Activated CD8-positive, alpha-beta T cell treated with anti-CD3 and anti-CD28 coated beads for 36 hours (primary cell): ENCODE measurements around the gene ATP6V1F. TPM values are rescaled to one million over a fixed set of nuclear protein-coding genes. Genes with fewer than 3 reads are reported as not detected.

ENCODE experiments used
- ATAC-seq: fragments of 200-7000 bp; cut with Tn5 transposase; one replicate; pipeline ENCODE4 v1.10.0; 2021; ENCODE audit warnings: mild to moderate bottlenecking, moderate library complexity
- CTCF ChIA-PET: fragments of 350-600 bp; sonication (Branson Sonifier 250); formaldehyde crosslinking; loops from one replicate; lab custom pipeline; 2021; ENCODE audit warnings: antibody characterized with exemption; lab: Charles Lee
- POLR2A ChIA-PET: fragments of 350-600 bp; sonication (Branson Sonifier 250); formaldehyde crosslinking; loops from one replicate; lab custom pipeline; 2021; ENCODE audit warnings: antibody characterized with exemption; lab: Charles Lee
- DNase-seq: peaks from one replicate; pipeline ENCODE4 v3.0.0-alpha.2; 2020
- H3K27ac Mint-ChIP-seq: one replicate; pipeline ENCODE4 v1.8.0; 2021; ENCODE audit warnings: mild to moderate bottlenecking, mixed read lengths
- H3K27me3 Mint-ChIP-seq: one replicate; pipeline ENCODE4 v1.8.0; 2021; ENCODE audit warnings: mixed read lengths
- H3K36me3 Mint-ChIP-seq: one replicate; pipeline ENCODE4 v1.8.0; 2021; ENCODE audit warnings: low read depth, mixed read lengths
- H3K4me1 Mint-ChIP-seq: one replicate; pipeline ENCODE4 v1.8.0; 2021; ENCODE audit warnings: low read depth, mixed read lengths
- H3K4me3 Mint-ChIP-seq: one replicate; pipeline ENCODE4 v1.8.0; 2021; ENCODE audit warnings: mild to moderate bottlenecking, moderate library complexity, mixed read lengths
- H3K9me3 Mint-ChIP-seq: one replicate; pipeline ENCODE4 v1.8.0; 2021; ENCODE audit warnings: mixed read lengths
- intact Hi-C: fragments of 100-400 bp; cut with micrococcal nuclease; formaldehyde crosslinking; loops from one replicate; pipeline ENCODE4 v1.10.0; 2022
- total RNA-seq, 2 experiments: library from RNA; stranded (reverse); gene quantifications; one replicate each; pipeline ENCODE4 v1.2.3, GENCODE V29; 2021
- TF ChIP-seq, protein P1 (sequence below): fragments of 200-600 bp; IDR thresholded peaks from one replicate; pipeline ENCODE4 v1.8.0; 2022; ENCODE audit warnings: antibody characterized with exemption, mild to moderate bottlenecking

The ATP6V1F gene
- total RNA-seq, 2 experiments from 2014 or later = 109 to 113 TPM

DNA sequence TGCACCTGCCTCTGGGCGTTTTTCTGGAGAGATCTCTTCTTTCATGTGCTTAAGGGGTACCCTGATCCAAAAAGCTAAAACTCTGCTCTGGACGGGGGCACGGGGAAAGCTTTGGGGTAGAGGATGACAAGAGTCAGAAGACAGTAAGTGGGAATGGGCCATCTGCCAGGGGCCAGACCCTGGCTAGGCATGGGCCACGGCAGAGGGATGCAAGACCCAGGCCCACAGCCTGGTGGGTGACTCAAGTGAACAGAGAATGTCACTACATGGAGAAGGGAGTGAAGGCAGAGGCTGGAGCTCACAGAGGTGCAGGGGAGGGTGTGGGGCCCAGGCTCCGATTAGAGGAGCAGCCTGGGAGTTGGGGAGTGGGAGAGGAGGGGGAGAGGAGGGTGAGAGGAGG is 17.2 kb upstream of the ATP6V1F start:
- Mint-ChIP-seq H3K36me3 (no peaks in the 10 kb centered on the region), H3K9me3 (no peaks in the 10 kb centered on the region), H3K27me3 (no peaks in the 10 kb centered on the region), H3K27ac (no peak overlapping the region), H3K4me3 (no peak overlapping the region), H3K4me1 (peaks cover 9% of the 10 kb centered on the region)
- DNase-seq (no peak), ATAC-seq (no peak)
- TF ChIP-seq, protein P1, sequence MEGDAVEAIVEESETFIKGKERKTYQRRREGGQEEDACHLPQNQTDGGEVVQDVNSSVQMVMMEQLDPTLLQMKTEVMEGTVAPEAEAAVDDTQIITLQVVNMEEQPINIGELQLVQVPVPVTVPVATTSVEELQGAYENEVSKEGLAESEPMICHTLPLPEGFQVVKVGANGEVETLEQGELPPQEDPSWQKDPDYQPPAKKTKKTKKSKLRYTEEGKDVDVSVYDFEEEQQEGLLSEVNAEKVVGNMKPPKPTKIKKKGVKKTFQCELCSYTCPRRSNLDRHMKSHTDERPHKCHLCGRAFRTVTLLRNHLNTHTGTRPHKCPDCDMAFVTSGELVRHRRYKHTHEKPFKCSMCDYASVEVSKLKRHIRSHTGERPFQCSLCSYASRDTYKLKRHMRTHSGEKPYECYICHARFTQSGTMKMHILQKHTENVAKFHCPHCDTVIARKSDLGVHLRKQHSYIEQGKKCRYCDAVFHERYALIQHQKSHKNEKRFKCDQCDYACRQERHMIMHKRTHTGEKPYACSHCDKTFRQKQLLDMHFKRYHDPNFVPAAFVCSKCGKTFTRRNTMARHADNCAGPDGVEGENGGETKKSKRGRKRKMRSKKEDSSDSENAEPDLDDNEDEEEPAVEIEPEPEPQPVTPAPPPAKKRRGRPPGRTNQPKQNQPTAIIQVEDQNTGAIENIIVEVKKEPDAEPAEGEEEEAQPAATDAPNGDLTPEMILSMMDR = no peak
- CTCF ChIA-PET = interaction anchor here (0.7 to 5.1 kb wide), 3 partner anchors 14 to 38 kb away, joined by 3 to 33 read pairs (median 3); no protein-coding TSS in a partner anchor
- intact Hi-C loops = no loop called here
- POLR2A ChIA-PET = no interaction called here

GRCh38 chr7:128845987-128846386 is 16.7 kb upstream of the ATP6V1F start:
- no peak for DNase-seq
- Mint-ChIP-seq H3K27me3 (no peaks in the 10 kb centered on the region), H3K36me3 (no peaks in the 10 kb centered on the region), H3K9me3 (no peaks in the 10 kb centered on the region), H3K4me1 (peaks cover 9% of the 10 kb centered on the region), H3K27ac (no peak overlapping the region), H3K4me3 (no peak overlapping the region)
- intact Hi-C loops = no loop called here
- TF ChIP-seq, protein P1 = no peak
- no peak for ATAC-seq
- POLR2A ChIA-PET = no interaction called here
- CTCF ChIA-PET = interaction anchor here (1.2 kb wide), 1 partner anchor 15 kb away, joined by 3 read pairs; no protein-coding TSS in a partner anchor

GRCh38 chr7:128846781-128847444 is 15.7 kb upstream of the ATP6V1F start:
- no peak overlapping the region for H3K4me3 Mint-ChIP-seq
- TF ChIP-seq, protein P1 = no peak
- H3K27me3 Mint-ChIP-seq = no peaks in the 10 kb centered on the region
- ATAC-seq = no peak
- peaks cover 3% of the 10 kb centered on the region for H3K4me1 Mint-ChIP-seq
- DNase-seq = no peak
- no peaks in the 10 kb centered on the region for H3K9me3 Mint-ChIP-seq
- no peaks in the 10 kb centered on the region for H3K36me3 Mint-ChIP-seq
- no peak overlapping the region for H3K27ac Mint-ChIP-seq
- POLR2A ChIA-PET = no interaction called here
- CTCF ChIA-PET = no interaction called here
- intact Hi-C loops = no loop called here

GRCh38 chr7:128847721-128848211 is 14.9 kb upstream of the ATP6V1F start:
- POLR2A ChIA-PET = no interaction called here
- no peak overlapping the region for H3K4me3 Mint-ChIP-seq
- intact Hi-C loops = no loop called here
- TF ChIP-seq, protein P1 = no peak
- DNase-seq = no peak
- CTCF ChIA-PET = no interaction called here
- no peaks in the 10 kb centered on the region for H3K36me3 Mint-ChIP-seq
- H3K27ac Mint-ChIP-seq = no peak overlapping the region
- H3K9me3 Mint-ChIP-seq = no peaks in the 10 kb centered on the region
- H3K4me1 Mint-ChIP-seq = no peaks in the 10 kb centered on the region
- ATAC-seq = no peak
- H3K27me3 Mint-ChIP-seq = no peaks in the 10 kb centered on the region

- Mint-ChIP-seq H3K27ac (no peak overlapping the region), H3K27me3 (no peaks in the 10 kb centered on the region), H3K4me1 (no peaks in the 10 kb centered on the region), H3K36me3 (no peaks in the 10 kb centered on the region), H3K4me3 (no peak overlapping the region), H3K9me3 (no peaks in the 10 kb centered on the region)
- ChIA-PET CTCF (no interaction called here), POLR2A (no interaction called here)
- ATAC-seq (no peak), DNase-seq (no peak)
- TF ChIP-seq, protein P1 = no peak
- intact Hi-C loops = no loop called here
Measured at GRCh38 chr7:128848289-128849155, 14.1 kb upstream of the ATP6V1F start.
